Measurements from ENCODE around the gene TMEM215. TPM values are rescaled to one million over a fixed set of nuclear protein-coding genes. Genes with fewer than 3 reads are reported as not detected.

TMEM215 gene
- total and polyA plus RNA-seq, 8 donors: 0.09 TPM; not detected in 7

GRCh38 chr9:32741706-32742105 lies 41.6 kb upstream of the TMEM215 start:
- Histone ChIP-seq H3K4me3 (no peak overlapping the region), H3K4me1 (no peaks in the 10 kb centered on the region), H3K9me3 (no peaks in the 10 kb centered on the region), H3K27me3 (no peaks in the 10 kb centered on the region), H3K27ac (no peak overlapping the region), H3K36me3 (no peaks in the 10 kb centered on the region)
- no peak for FAIRE-seq
- no peak for ATAC-seq
- no peak for TF ChIP-seq CTCF (IDR thresholded peaks at IDR 0.05)
- no peak for DNase-seq
- WGBS, 2 donors: 34 to 40% methylated on average over 4 of the region's 4 CpGs
- intact Hi-C loops (cut with DNase I): no loop called here

DNA sequence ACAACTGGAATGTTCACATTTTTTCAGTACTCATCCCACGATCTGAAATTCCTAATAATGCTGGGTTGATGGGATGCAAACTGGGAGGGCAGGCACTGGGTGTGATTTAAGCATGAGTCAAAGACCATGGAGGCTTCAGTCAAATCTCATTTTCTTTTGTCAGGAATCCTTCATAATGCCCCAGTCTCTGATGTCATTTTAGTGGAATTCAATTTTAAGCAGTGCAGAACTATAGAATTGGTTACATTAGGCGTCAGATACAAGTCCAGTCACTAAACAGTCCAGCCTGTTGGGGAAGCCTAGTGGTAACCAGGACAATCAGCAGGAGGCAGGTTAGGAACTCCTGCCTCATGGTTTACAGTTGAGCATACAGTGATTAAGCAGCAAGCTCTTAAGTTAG lies 41.0 kb upstream of the TMEM215 start:
- Histone ChIP-seq H3K27ac (no peak overlapping the region), H3K4me1 (no peaks in the 10 kb centered on the region), H3K36me3 (no peaks in the 10 kb centered on the region), H3K27me3 (no peaks in the 10 kb centered on the region), H3K4me3 (no peak overlapping the region), H3K9me3 (no peaks in the 10 kb centered on the region)
- ATAC-seq: no peak
- intact Hi-C loops (cut with DNase I): no loop called here
- WGBS, 2 donors: 33 to 39% methylated on average over 2 of the region's 2 CpGs
- no peak for FAIRE-seq
- DNase-seq: no peak
- TF ChIP-seq CTCF (IDR thresholded peaks at IDR 0.05): no peak

GRCh38 chr9:32748013-32748412 lies 35.3 kb upstream of the TMEM215 start:
- TF ChIP-seq CTCF (IDR thresholded peaks at IDR 0.05): no peak
- intact Hi-C loops (cut with DNase I): no loop called here
- Histone ChIP-seq H3K4me3 (no peak overlapping the region), H3K9me3 (no peaks in the 10 kb centered on the region), H3K27ac (no peak overlapping the region), H3K36me3 (no peaks in the 10 kb centered on the region), H3K27me3 (no peaks in the 10 kb centered on the region), H3K4me1 (no peaks in the 10 kb centered on the region)
- 41 to 48% methylated on average over 2 of the region's 2 CpGs for WGBS, 2 donors
- DNase-seq (no peak), ATAC-seq (no peak), FAIRE-seq (no peak)

- no peak for FAIRE-seq
- no peak for TF ChIP-seq CTCF (IDR thresholded peaks at IDR 0.05)
- no peak overlapping the region for H3K27ac ChIP-seq
- ATAC-seq: no peak
- no peaks in the 10 kb centered on the region for H3K4me1 ChIP-seq
- 70 to 82% methylated on average over 22 of the region's 22 CpGs for WGBS, 2 donors
- DNase-seq: no peak
- H3K9me3 ChIP-seq: no peaks in the 10 kb centered on the region
- H3K36me3 ChIP-seq: no peaks in the 10 kb centered on the region
- intact Hi-C loops (cut with DNase I): loop anchor here in 1 of 3 donors (10.0 kb wide), 1 partner anchor 61 kb away; no protein-coding TSS in a partner anchor
- H3K27me3 ChIP-seq: peaks cover 0 to 4% (median 0%) of the 10 kb centered on the region in 4 donors
- H3K4me3 ChIP-seq: no peak overlapping the region
Measured at GRCh38 chr9:32755730-32756129, 27.6 kb upstream of the TMEM215 start.

DNA sequence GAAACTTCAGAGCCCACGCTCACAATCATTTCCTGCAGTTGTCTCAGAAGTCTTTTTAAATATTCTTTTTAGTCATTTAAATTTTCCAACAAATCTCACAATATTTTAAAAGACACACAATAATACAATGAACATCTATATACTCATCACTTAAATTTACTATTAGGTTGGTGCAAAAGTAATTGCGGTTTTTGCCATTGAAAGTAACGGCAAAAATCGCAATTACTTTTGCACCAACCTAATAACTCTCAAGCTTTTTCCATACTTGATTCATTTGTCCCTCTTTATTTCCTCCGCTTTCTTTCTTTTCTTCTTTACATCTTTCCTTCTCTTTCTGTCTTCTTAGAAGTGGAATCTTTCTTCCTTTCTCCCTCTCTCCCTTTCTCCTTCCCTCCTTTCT lies 19.2 kb upstream of the TMEM215 start:
- Histone ChIP-seq H3K4me1 (no peaks in the 10 kb centered on the region), H3K4me3 (no peak overlapping the region), H3K27ac (no peak overlapping the region), H3K27me3 (no peaks in the 10 kb centered on the region), H3K9me3 (no peaks in the 10 kb centered on the region), H3K36me3 (no peaks in the 10 kb centered on the region)
- intact Hi-C loops (cut with DNase I): no loop called here
- 67 to 76% methylated on average over 5 of the region's 5 CpGs for WGBS, 2 donors
- ATAC-seq: no peak
- no peak for FAIRE-seq
- no peak for DNase-seq
- no peak for TF ChIP-seq CTCF (IDR thresholded peaks at IDR 0.05)
